GM12801 (cell line): ENCODE data around the gene ANKRD26.

Experiments used
- TF ChIP-seq, protein P1 (sequence below): IDR thresholded peaks from one replicate; pipeline ENCODE4 v1.5.1; 2011; ENCODE audit warnings: control low read depth; ENCODE audit not compliant: insufficient read length; ENCODE audit errors: extremely low read depth

Gene ANKRD26

GRCh38 chr10:26977635-26978034, 122.7 kb downstream of the ANKRD26 start:
- TF ChIP-seq, protein P1, sequence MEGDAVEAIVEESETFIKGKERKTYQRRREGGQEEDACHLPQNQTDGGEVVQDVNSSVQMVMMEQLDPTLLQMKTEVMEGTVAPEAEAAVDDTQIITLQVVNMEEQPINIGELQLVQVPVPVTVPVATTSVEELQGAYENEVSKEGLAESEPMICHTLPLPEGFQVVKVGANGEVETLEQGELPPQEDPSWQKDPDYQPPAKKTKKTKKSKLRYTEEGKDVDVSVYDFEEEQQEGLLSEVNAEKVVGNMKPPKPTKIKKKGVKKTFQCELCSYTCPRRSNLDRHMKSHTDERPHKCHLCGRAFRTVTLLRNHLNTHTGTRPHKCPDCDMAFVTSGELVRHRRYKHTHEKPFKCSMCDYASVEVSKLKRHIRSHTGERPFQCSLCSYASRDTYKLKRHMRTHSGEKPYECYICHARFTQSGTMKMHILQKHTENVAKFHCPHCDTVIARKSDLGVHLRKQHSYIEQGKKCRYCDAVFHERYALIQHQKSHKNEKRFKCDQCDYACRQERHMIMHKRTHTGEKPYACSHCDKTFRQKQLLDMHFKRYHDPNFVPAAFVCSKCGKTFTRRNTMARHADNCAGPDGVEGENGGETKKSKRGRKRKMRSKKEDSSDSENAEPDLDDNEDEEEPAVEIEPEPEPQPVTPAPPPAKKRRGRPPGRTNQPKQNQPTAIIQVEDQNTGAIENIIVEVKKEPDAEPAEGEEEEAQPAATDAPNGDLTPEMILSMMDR, result no peak

DNA sequence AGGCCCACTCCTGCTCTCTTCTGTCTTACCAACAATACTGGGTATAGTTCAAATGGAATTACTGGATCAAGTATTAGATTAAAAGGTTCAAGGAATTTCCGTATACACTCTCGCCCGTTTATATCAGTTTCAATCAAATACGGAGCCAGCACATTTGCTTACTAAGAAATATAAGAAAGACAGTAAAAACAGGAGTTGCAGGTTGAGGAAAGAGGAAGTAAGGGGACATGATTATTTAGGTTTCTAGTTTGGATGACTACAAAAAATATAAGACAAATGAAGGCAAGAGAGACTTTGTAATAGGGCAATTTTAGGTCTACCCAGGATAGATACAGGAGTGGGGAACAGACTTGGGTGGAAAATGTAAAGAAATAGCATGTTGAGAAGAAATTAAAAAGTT, 129.6 kb downstream of the ANKRD26 start:
- TF ChIP-seq, protein P1, result no peak

GRCh38 chr10:26969145-26969926, 131.0 kb downstream of the ANKRD26 start:
- TF ChIP-seq, protein P1, result no peak

DNA sequence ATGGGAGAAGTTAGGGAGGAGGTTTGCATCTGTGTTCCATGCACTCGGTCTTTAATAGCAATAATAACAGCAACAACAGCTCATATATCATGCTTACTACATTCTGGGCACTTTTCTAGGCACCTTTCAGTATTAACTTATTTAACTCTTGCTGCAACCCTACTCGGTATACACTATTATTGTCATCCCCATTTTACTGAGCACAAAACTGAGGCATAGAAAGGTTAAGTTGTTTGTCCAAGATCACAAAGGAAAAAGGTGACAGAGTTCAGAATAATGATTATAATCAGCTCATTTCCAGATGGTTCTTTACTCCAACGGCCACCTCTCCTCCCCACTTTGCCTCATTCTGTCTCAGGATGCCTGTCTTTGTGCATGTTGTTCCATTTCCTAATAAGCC, 137.5 kb downstream of the ANKRD26 start:
- TF ChIP-seq, protein P1, result no peak

GRCh38 chr10:26960308-26960707, 140.0 kb downstream of the ANKRD26 start:
- TF ChIP-seq, protein P1, result no peak

- TF ChIP-seq, protein P1, result no peak
Measured at GRCh38 chr10:26959841-26960240, 140.5 kb downstream of the ANKRD26 start.
